ENCODE results near the gene METTL8. TPM values are rescaled to one million over a fixed set of nuclear protein-coding genes. Genes with fewer than 3 reads are reported as not detected.

METTL8 gene
- total RNA-seq, 4 donors from 2014 or later, result 10.6 to 13.7 (median 13.2) TPM

DNA sequence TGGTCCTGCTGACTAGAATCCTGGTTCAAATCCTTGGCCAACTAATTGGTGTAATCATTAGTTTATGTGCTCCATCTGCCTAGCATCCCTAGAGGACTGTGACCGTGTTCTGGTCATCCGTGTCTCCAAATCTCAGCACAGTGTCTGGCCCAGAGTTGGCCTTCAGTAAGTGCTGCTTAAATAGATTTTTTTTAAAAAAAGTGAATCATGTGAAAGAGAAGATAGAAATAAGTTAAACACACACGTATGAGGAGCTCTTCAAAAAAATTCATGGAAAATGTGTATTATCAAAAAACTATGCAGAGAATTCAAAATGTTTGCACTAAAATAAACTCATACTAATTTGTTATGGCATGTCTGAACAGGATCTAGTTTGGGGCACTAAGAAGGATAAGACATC is 143.8 kb downstream of the METTL8 start:
- no peaks in the 10 kb centered on the region for H3K36me3 ChIP-seq
- intact Hi-C loops (cut with DNase I), result no loop called here
- no peak overlapping the region for H3K4me3 ChIP-seq (replicated peaks in 1 of 3)
- H3K9me3 ChIP-seq, result no peaks in the 10 kb centered on the region
- no peaks in the 10 kb centered on the region for H3K4me1 ChIP-seq
- TF ChIP-seq POLR2A (IDR thresholded peaks at IDR 0.05), result no peak
- TF ChIP-seq, protein P1, sequence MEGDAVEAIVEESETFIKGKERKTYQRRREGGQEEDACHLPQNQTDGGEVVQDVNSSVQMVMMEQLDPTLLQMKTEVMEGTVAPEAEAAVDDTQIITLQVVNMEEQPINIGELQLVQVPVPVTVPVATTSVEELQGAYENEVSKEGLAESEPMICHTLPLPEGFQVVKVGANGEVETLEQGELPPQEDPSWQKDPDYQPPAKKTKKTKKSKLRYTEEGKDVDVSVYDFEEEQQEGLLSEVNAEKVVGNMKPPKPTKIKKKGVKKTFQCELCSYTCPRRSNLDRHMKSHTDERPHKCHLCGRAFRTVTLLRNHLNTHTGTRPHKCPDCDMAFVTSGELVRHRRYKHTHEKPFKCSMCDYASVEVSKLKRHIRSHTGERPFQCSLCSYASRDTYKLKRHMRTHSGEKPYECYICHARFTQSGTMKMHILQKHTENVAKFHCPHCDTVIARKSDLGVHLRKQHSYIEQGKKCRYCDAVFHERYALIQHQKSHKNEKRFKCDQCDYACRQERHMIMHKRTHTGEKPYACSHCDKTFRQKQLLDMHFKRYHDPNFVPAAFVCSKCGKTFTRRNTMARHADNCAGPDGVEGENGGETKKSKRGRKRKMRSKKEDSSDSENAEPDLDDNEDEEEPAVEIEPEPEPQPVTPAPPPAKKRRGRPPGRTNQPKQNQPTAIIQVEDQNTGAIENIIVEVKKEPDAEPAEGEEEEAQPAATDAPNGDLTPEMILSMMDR (IDR thresholded peaks at IDR 0.05), result no peak
- no peak for DNase-seq
- no peak overlapping the region for H3K27ac ChIP-seq
- H3K27me3 ChIP-seq, result no peaks in the 10 kb centered on the region
- WGBS, 2 donors, result 79 to 83% methylated on average over 3 of the region's 3 CpGs

DNA sequence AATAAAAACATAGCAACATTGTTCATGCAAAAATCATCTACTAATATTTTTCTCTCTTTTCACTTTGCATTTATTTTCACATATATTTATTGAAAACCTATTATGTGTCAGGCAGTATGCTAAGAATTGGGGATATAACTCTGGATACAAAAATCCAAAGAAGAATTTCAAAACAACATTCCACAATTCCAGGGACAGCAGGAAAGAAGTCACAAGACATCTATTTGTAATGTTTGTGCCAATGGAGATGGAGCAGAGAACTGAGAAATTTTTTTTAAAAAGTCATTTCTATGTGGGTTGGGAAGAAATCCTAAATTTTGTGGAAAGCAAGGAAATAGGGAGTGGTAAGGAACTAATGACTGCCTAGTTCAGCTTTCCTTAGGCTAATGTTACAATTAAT is 144.5 kb downstream of the METTL8 start:
- no peak for DNase-seq

DNA sequence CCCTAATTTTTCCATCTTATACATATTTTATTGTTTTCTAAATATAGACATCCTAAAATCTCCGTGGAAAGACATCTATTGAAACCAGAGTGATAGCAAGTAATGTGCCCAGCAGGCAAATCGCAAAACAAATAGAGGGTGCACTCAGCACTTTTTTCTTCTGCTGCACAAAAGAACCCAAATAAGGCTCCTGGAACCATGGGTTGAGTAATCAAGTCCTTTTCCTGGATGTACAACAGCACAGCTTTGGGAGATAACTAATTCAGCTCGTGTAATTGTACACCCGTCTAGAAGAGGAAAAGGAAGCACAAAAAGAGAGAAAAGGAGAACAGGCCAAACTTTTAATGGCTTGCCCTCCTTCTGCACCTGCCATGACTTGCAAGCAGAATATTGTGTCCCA is 146.2 kb downstream of the METTL8 start:
- TF ChIP-seq, protein P1 (IDR thresholded peaks at IDR 0.05), result no peak
- no peak for TF ChIP-seq POLR2A (IDR thresholded peaks at IDR 0.05)
- intact Hi-C loops (cut with DNase I), result no loop called here
- no peaks in the 10 kb centered on the region for H3K4me1 ChIP-seq
- no peak overlapping the region for H3K27ac ChIP-seq
- 60 to 67% methylated on average over 4 of the region's 4 CpGs for WGBS, 2 donors
- no peaks in the 10 kb centered on the region for H3K27me3 ChIP-seq
- no peak overlapping the region for H3K4me3 ChIP-seq (replicated peaks in 1 of 3)
- DNase-seq, result no peak
- no peaks in the 10 kb centered on the region for H3K36me3 ChIP-seq
- H3K9me3 ChIP-seq, result no peaks in the 10 kb centered on the region

More for the DNA sequence above, 144.5 kb downstream of the METTL8 start:
- TF ChIP-seq POLR2A (IDR thresholded peaks at IDR 0.05), result no peak
- TF ChIP-seq, protein P1 (IDR thresholded peaks at IDR 0.05), result no peak
- H3K4me3 ChIP-seq (replicated peaks in 1 of 3), result no peak overlapping the region
- no peak overlapping the region for H3K27ac ChIP-seq
- no peaks in the 10 kb centered on the region for H3K36me3 ChIP-seq
- H3K27me3 ChIP-seq, result no peaks in the 10 kb centered on the region
- no peaks in the 10 kb centered on the region for H3K9me3 ChIP-seq
- H3K4me1 ChIP-seq, result no peaks in the 10 kb centered on the region
- intact Hi-C loops (cut with DNase I), result no loop called here

DNA sequence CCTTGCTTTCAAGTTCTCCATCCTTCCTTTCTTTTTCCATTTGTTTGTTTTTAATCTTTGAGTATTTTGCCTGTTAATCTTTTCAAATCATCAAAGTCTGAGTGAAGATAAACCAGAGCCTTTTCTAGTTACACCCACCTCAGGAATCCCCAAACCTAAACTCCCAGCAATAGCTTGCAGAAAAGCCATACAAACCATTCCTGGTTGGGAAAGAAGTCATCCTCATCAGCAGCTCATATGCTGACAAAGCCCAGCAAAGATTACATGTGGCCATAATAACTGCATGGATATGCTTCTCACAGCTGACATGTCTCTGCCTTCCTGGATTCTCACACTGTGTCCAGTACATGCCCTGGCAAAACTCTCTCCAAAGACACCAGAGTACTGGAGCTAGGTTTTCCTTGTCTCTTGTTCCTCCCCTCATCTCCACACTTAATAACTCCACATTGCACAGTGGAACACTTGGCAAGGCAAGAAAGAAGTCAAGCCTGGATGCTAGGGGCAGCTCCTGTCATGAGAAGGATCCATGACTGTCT is 146.7 kb downstream of the METTL8 start:
- H3K27ac ChIP-seq, result no peak overlapping the region
- DNase-seq, result no peak
- no peaks in the 10 kb centered on the region for H3K4me1 ChIP-seq
- no peak overlapping the region for H3K4me3 ChIP-seq (replicated peaks in 1 of 3)
- no peaks in the 10 kb centered on the region for H3K9me3 ChIP-seq
- TF ChIP-seq POLR2A (IDR thresholded peaks at IDR 0.05), result no peak
- TF ChIP-seq, protein P1 (IDR thresholded peaks at IDR 0.05), result no peak
- H3K27me3 ChIP-seq, result no peaks in the 10 kb centered on the region
- intact Hi-C loops (cut with DNase I), result no loop called here
- no peaks in the 10 kb centered on the region for H3K36me3 ChIP-seq

DNA sequence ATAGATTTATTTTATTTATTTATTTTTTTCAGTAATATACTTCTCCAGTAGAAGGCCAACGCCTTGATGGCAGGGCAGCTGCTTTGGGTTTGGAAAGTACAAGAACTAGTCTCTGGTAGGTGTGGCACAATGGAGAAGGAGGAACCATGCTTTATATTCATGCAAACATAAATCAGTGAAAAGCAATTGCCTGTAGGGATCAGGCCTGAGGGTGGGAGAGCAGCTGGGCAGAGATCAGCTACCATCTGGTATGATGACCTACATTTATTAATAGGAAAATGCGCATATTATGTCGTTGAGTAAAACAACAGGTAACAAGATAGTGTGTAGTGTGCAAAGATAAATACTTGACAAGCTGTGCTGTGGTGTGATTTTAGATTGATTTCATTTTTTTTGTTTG is 152.7 kb downstream of the METTL8 start:
- H3K4me3 ChIP-seq (replicated peaks in 1 of 3), result no peak overlapping the region
- H3K4me1 ChIP-seq, result no peaks in the 10 kb centered on the region
- WGBS, 2 donors, result 95 to 97% methylated on average over 3 of the region's 3 CpGs
- H3K27ac ChIP-seq, result no peak overlapping the region
- H3K27me3 ChIP-seq, result no peaks in the 10 kb centered on the region
- no peaks in the 10 kb centered on the region for H3K36me3 ChIP-seq
- DNase-seq, result no peak
- no peaks in the 10 kb centered on the region for H3K9me3 ChIP-seq
- no peak for TF ChIP-seq POLR2A (IDR thresholded peaks at IDR 0.05)
- TF ChIP-seq, protein P1 (IDR thresholded peaks at IDR 0.05), result no peak
- intact Hi-C loops (cut with DNase I), result no loop called here

Data from thyroid gland (tissue), 4 donors.